HepG2 (cell line): Measurements from ENCODE around the gene GSTM2. TPM values are rescaled to one million over a fixed set of nuclear protein-coding genes. Genes with fewer than 3 reads are reported as not detected.

Experiments used
- ATAC-seq: fragments of 200-7000 bp; cut with Tn5 transposase; 3 replicates; pipeline ENCODE4 v1.9.1; 2020; ENCODE audit warnings: mild to moderate bottlenecking, moderate library complexity
- BruUV-seq: library from RNA; stranded (reverse); fragments of 400-500 nt; replicated peaks from 2 replicates; lab custom pipeline; 2021; lab: Mats Ljungman, UMichigan
- CTCF ChIA-PET: fragments of 300-600 bp; formaldehyde crosslinking; extraction: SDS; loops from one replicate; lab custom pipeline; 2021; ENCODE audit warnings: low total read pairs, inconsistent platforms, low intra/inter-chr PET ratio; lab: Yijun Ruan, JAX
- POLR2A ChIA-PET: fragments of 350-600 bp; sonication (Branson Sonifier 250); formaldehyde crosslinking; loops from one replicate; lab custom pipeline; 2020; ENCODE audit warnings: antibody characterized with exemption, inconsistent platforms; lab: Yijun Ruan, JAX
- DNase-seq: peaks from one replicate; pipeline ENCODE4 v3.0.0-alpha.2; 2015; ENCODE audit warnings: low spot score
- FAIRE-seq: peaks from 3 replicates; lab custom pipeline; 2011; peaks lifted over from hg19 to GRCh38; lab: Jason Lieb, UNC
- H2AFZ ChIP-seq: one replicate; pipeline ENCODE4 v1.6.1; 2011; ENCODE audit warnings: low read length, inconsistent platforms
- H3K27ac ChIP-seq: fragments of 300-600 bp; 3 replicates; pipeline ENCODE4 v1.8.0; 2011; ENCODE audit warnings: mixed run types, mild to moderate bottlenecking, mixed read lengths, low read length, inconsistent platforms; ENCODE audit not compliant: insufficient read depth; ENCODE audit errors: extremely low read length
- H3K27me3 ChIP-seq, 2 experiments: fragments of 200-600 bp in 1 of 2; 2 replicates in 1 of 2; 3 replicates in 1 of 2; pipeline versions ENCODE4 v1.6.0 to v1.8.0; 2011; ENCODE audit warnings: low read length in 2 of 2, mild to moderate bottlenecking in 2 of 2, moderate library complexity in 2 of 2, inconsistent platforms in 1 of 2; ENCODE audit not compliant: insufficient read depth in 2 of 2, control insufficient read depth in 1 of 2
- H3K36me3 ChIP-seq, 2 experiments: fragments of 200-600 bp in 1 of 2; replicated peaks in 1 of 2; 2 replicates in 1 of 2; 3 replicates in 1 of 2; pipeline versions ENCODE4 v1.5.1 to v1.8.0; 2011; ENCODE audit warnings: low read length in 2 of 2, inconsistent platforms in 1 of 2; ENCODE audit not compliant: insufficient read depth in 2 of 2, control insufficient read depth in 1 of 2
- H3K4me1 ChIP-seq: 2 replicates; pipeline ENCODE4 v1.5.1; 2012; ENCODE audit warnings: low read length, inconsistent platforms; ENCODE audit not compliant: insufficient read depth
- H3K4me2 ChIP-seq: 2 replicates; pipeline ENCODE4 v1.6.0; 2011; ENCODE audit warnings: low read depth, low read length, inconsistent platforms
- H3K4me3 ChIP-seq, 3 experiments: fragments of 200-600 bp in 1 of 3; sonication (generic), shearing (Covaris generic) in 1 of 3; replicated peaks in 1 of 3; 2 replicates each; pipeline ENCODE4 v1.5.1; 2011 to 2016; ENCODE audit warnings: low read length in 3 of 3, inconsistent platforms in 2 of 3, low read depth in 2 of 3, mild to moderate bottlenecking in 2 of 3, control low read depth in 1 of 3, mixed read lengths in 1 of 3; ENCODE audit not compliant: insufficient read depth in 1 of 3
- H3K79me2 ChIP-seq: one replicate; pipeline ENCODE4 v1.6.1; 2011; ENCODE audit warnings: low read length, inconsistent platforms; ENCODE audit not compliant: insufficient read depth
- H3K9ac ChIP-seq: 2 replicates; pipeline ENCODE4 v1.6.0; 2011; ENCODE audit warnings: mild to moderate bottlenecking, low read depth, low read length, inconsistent platforms; ENCODE audit not compliant: insufficient read depth
- H3K9me3 ChIP-seq: 2 replicates; pipeline ENCODE4 v1.5.1; 2012; ENCODE audit warnings: mild to moderate bottlenecking, low read length
- H4K20me1 ChIP-seq: 2 replicates; pipeline ENCODE4 v1.6.0; 2011; ENCODE audit warnings: inconsistent platforms, mild to moderate bottlenecking, low read length, moderate library complexity; ENCODE audit not compliant: insufficient read depth
- FOXK2 ChIP-seq: fragments of 450-650 bp; IDR thresholded peaks from 2 replicates; pipeline ENCODE4 v1.6.1; 2016
- SNAPC2 ChIP-seq: sonication (generic); formaldehyde crosslinking; IDR thresholded peaks from 2 replicates; pipeline ENCODE4 v1.8.1; 2022; ENCODE audit warnings: mild to moderate bottlenecking, missing genetic modification reagents
- ZC3H13 ChIP-seq: sonication (generic); formaldehyde crosslinking; IDR thresholded peaks from 2 replicates; pipeline ENCODE4 v1.8.1; 2023; ENCODE audit warnings: mild to moderate bottlenecking, missing genetic modification reagents, moderate library complexity
- ZKSCAN8 ChIP-seq: IDR thresholded peaks from 2 replicates; pipeline ENCODE4 v1.6.1; 2016; ENCODE audit warnings: borderline replicate concordance, missing genetic modification reagents, missing compliant biosample characterization
- ZNF253 ChIP-seq: sonication (generic); formaldehyde crosslinking; IDR thresholded peaks from 2 replicates; pipeline ENCODE4 v1.8.0; 2022; ENCODE audit warnings: mild to moderate bottlenecking, missing genetic modification reagents, borderline replicate concordance
- ZNF382 ChIP-seq: sonication (generic); formaldehyde crosslinking; IDR thresholded peaks from 2 replicates; pipeline ENCODE4 v1.5.0; 2020; ENCODE audit warnings: missing genetic modification reagents, mild to moderate bottlenecking, borderline replicate concordance
- ZNF567 ChIP-seq: sonication (generic); formaldehyde crosslinking; IDR thresholded peaks from 2 replicates; pipeline ENCODE4 v1.8.1; 2023; ENCODE audit warnings: mild to moderate bottlenecking, missing genetic modification reagents, borderline replicate concordance
- ZNF589 ChIP-seq: sonication (generic); formaldehyde crosslinking; conservative IDR thresholded peaks from 2 replicates; pipeline ENCODE4 v1.8.0; 2022; ENCODE audit warnings: mild to moderate bottlenecking, moderate library complexity, missing genetic modification reagents
- ZNF775 ChIP-seq: sonication (generic); formaldehyde crosslinking; IDR thresholded peaks from 2 replicates; pipeline ENCODE4 v1.4.0; 2020; ENCODE audit warnings: missing genetic modification reagents, mild to moderate bottlenecking, moderate library complexity, borderline replicate concordance
- ZNF782 ChIP-seq: sonication (generic); formaldehyde crosslinking; IDR thresholded peaks from 2 replicates; pipeline ENCODE4 v1.4.0; 2020; ENCODE audit warnings: missing genetic modification reagents, mild to moderate bottlenecking, borderline replicate concordance
- WGBS: methylation state at CpG from one replicate; pipeline ENCODE4 v1.1.6; 2017; ENCODE audit warnings: low lambda C conversion rate; 5-methylcytosine and 5-hydroxymethylcytosine counted together
- in situ Hi-C: cut with HindIII; loops from 2 replicates; pipeline ENCODE4 v1.10.0; 2017; ENCODE audit warnings: low pct_unique_long_range_greater_than_20kb; ENCODE audit not compliant: extremely low pct_ligation_motif_present
- intact Hi-C: fragments of 100-400 bp; cut with micrococcal nuclease; formaldehyde crosslinking; loops from one replicate; pipeline ENCODE4 v1.10.0; 2022; ENCODE audit not compliant: unreplicated experiment
- polyA plus RNA-seq, 8 experiments: library from polyadenylated mRNA; depleted of rRNA in 3 of 8; stranded (reverse) in 7 of 8; unstranded in 1 of 8; fragments of >200 nt; fragmentation: Illumina TruSeq in 4 of 8; extraction: Trizol in 4 of 8; gene quantifications; 2 replicates each; pipeline versions ENCODE4 v1.2.1 to v1.2.3, GENCODE V29; 2011 to 2016; ENCODE audit warnings: low read depth in 4 of 8, missing spikeins in 1 of 8, mixed read lengths in 1 of 8; ENCODE audit not compliant: insufficient read depth in 1 of 8
- total RNA-seq, 5 experiments: library from RNA; depleted of rRNA; stranded (reverse); fragments of >200 nt; fragmentation: Illumina TruSeq; extraction: Trizol; gene quantifications; 2 replicates each; pipeline ENCODE4 v1.2.3, GENCODE V29; 2016; ENCODE audit warnings: low read depth in 1 of 5
- TF ChIP-seq, protein P1 (sequence below): sonication (generic); formaldehyde crosslinking; IDR thresholded peaks from 2 replicates; pipeline ENCODE4 v1.4.0; 2020; ENCODE audit warnings: mild to moderate bottlenecking, missing genetic modification reagents
- TF ChIP-seq, protein P2 (sequence below): sonication (generic); formaldehyde crosslinking; IDR thresholded peaks from 2 replicates; pipeline ENCODE4 v1.5.1; 2020; ENCODE audit warnings: mild to moderate bottlenecking, moderate library complexity, missing genetic modification reagents

The GSTM2 gene
- total and polyA plus RNA-seq, 2 of the 13 experiments (the other 11 are each of a cell fraction or from before 2014, with no cell fraction given), result 7.0 to 15.0 TPM

DNA sequence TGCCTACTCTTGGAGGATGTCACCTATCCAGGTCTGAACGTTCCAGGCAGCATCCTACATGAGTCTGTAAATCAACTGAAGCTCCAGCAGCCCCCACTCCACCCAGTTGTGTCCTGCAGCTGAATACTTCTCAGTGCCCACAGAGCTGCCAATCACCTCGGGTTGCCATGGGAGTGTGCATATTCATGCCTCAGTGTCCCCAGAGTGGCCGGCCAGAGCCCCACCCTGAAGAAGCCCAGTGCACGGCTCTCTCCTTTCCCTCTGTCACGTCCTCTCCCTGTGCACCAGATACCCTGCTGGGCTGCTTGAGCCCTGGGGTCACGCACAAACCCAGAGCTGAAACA is 28.0 kb upstream of the GSTM2 start:
- no peaks in the 10 kb centered on the region for H4K20me1 ChIP-seq
- POLR2A ChIA-PET, result interaction anchor here (0.7 to 3.8 kb wide), 11 partner anchors 11 to 145 kb away, joined by 3 to 23 read pairs (median 4); partner anchors contain the start of genes EPS8L3, GNAI3, GSTM2 and GSTM4
- no peaks in the 10 kb centered on the region for H3K36me3 ChIP-seq
- peaks cover 39% of the 10 kb centered on the region for H3K4me1 ChIP-seq
- H3K9me3 ChIP-seq, result no peaks in the 10 kb centered on the region
- peak overlapping the region; percentile 29; the same call in 1 of the 2 replicates for H3K4me2 ChIP-seq
- CTCF ChIA-PET, result interaction anchor here (1.1 to 2.6 kb wide), 3 partner anchors 10 to 134 kb away, joined by 3 to 13 read pairs (median 7); no protein-coding TSS in a partner anchor
- no peaks in the 10 kb centered on the region for H3K79me2 ChIP-seq
- DNase-seq, result no peak
- H3K4me3 ChIP-seq, result no peak overlapping the region
- H3K27me3 ChIP-seq, result 0 out of 5 replicates have a peak, but pooled peaks cover 0 to 3% of the 10 kb centered on the region in 2 experiments
- H3K9ac ChIP-seq, result no peak overlapping the region
- BruUV-seq, result no TSS peak
- intact Hi-C loops (loop anchor here (2.0 to 5.0 kb wide), 2 partner anchors 97 to 352 kb away; no protein-coding TSS in a partner anchor), in situ Hi-C loops (loop anchor here (5.0 to 10.0 kb wide), 3 partner anchors 67 to 345 kb away; partner anchors contain the start of gene AHCYL1)
- H2AFZ ChIP-seq, result no peak overlapping the region
- WGBS, result 19% methylated on average over 5 of the region's 6 CpGs
- FAIRE-seq, result no peak
- TF ChIP-seq, protein P1, sequence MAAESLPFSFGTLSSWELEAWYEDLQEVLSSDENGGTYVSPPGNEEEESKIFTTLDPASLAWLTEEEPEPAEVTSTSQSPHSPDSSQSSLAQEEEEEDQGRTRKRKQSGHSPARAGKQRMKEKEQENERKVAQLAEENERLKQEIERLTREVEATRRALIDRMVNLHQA (CRISPR knock-in tag), result no peak
- TF ChIP-seq ZNF567 (CRISPR knock-in tag), result no peak
- TF ChIP-seq ZNF775 (CRISPR knock-in tag), result no peak
- no peak for TF ChIP-seq ZNF253
- no peak for TF ChIP-seq FOXK2
- TF ChIP-seq SNAPC2, result no peak
- TF ChIP-seq, protein P2, sequence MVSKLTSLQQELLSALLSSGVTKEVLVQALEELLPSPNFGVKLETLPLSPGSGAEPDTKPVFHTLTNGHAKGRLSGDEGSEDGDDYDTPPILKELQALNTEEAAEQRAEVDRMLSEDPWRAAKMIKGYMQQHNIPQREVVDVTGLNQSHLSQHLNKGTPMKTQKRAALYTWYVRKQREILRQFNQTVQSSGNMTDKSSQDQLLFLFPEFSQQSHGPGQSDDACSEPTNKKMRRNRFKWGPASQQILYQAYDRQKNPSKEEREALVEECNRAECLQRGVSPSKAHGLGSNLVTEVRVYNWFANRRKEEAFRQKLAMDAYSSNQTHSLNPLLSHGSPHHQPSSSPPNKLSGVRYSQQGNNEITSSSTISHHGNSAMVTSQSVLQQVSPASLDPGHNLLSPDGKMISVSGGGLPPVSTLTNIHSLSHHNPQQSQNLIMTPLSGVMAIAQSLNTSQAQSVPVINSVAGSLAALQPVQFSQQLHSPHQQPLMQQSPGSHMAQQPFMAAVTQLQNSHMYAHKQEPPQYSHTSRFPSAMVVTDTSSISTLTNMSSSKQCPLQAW (CRISPR knock-in tag), result no peak
- TF ChIP-seq ZNF589 (CRISPR knock-in tag), result no peak
- TF ChIP-seq ZKSCAN8 (CRISPR knock-in tag), result no peak
- no peak for TF ChIP-seq ZNF782
- TF ChIP-seq ZC3H13 (CRISPR knock-in tag), result no peak
- no peak for TF ChIP-seq ZNF382 (CRISPR knock-in tag)
- TF ChIP-seq, all 625 proteins: peak for 0
- peak; percentile 16 for ATAC-seq
- no peak overlapping the region for H3K27ac ChIP-seq
